Stimulated activated CD4-positive, alpha-beta T cell treated with anti-CD3 and anti-CD28 coated beads, Interleukin-15, amount 100 ng/mL, for 48 hours (primary cell): ENCODE results near the gene ASB3.

Source experiments
- DNase-seq, 2 donors: peaks; one replicate each; pipeline ENCODE4 v3.0.0-alpha.2; 2020; ENCODE audit warnings: low read depth in 2 of 2

ASB3 gene

GRCh38 chr2:53652131-53652530, 134.6 kb downstream of the ASB3 start:
- DNase-seq = no peak

DNA sequence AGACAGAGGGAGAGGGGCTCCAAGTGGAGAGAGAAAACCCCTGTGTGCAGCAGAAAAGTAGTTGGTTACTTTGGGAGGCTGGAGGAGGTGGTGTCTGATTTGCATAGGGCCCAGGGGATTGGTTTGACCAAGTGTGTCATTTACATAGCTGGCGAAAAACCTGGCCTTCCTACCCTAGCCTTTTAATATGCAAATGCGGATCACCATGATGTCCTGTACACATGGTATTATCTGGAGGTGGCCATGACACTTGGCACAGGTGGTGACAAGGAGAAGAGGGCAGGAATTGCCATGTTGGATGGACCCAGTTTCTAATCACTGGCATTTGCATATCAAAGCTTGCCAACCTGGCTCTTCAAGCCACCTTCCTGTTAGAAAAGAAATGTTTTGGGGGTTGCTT, 140.0 kb downstream of the ASB3 start:
- no peak for DNase-seq

- no peak for DNase-seq
Measured at GRCh38 chr2:53641290-53641689, 145.5 kb downstream of the ASB3 start.

DNA sequence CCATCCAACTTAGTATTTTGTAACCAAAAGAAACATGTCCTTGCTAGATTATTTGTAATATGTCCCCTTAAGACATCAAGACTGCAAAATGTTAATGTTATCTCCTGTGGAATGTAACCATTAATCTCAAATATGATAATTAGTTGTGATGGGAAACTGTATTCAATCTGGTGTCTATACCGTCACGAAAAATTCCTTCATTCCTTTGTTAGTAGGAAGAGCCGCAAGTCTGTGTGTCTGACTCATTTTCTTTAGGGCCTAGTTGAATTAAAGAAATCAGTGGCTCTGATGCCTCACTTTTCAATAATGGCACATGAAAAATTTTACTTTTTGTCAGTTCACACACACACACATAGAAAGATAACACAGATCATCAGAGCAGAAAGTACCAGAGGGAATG, 146.3 kb downstream of the ASB3 start:
- no peak for DNase-seq

DNA sequence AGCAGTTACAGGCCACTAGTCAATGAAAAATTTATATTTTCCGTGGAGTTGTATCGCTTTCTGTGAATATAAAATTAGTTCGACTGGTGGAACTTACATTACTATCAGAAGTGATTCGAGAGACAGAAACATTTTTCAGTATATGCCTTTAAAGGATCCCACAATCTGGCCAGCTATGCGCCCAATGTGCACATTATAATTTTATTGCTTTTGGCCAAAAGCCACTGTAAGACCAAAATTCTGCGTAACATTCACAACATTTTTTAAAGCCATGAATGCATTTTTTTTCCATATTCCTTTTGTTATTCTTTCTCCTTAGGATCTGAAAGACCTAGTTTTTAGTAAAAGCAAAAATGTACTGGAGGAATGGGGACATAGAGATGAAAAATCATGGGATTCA, 150.2 kb downstream of the ASB3 start:
- DNase-seq = no peak

- no peak for DNase-seq
Measured at GRCh38 chr2:53636109-53636508, 150.6 kb downstream of the ASB3 start.

GRCh38 chr2:53635694-53636093, 151.1 kb downstream of the ASB3 start:
- DNase-seq = no peak

GRCh38 chr2:53633441-53633840, 153.3 kb downstream of the ASB3 start:
- no peak for DNase-seq

DNA sequence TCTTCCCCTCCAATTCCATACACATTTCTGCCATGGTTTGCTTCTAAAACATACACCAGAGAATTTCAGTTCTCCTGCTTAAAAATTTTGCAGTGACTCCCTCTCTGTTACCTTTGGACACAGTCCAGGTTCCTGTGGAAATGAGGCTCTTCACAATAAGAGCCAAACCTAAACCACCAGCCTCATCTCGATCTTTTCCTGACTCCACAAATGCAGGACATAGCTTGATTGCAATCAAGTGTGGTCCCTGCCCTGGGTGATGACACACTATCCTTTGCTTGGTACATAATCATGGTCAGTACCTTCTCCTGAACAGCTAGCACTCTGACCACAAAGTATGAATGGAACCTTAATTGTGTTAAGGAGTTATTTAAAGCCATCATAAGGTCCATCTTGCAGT, 154.0 kb downstream of the ASB3 start:
- DNase-seq = no peak

GRCh38 chr2:53632126-53632460, 154.7 kb downstream of the ASB3 start:
- no peak for DNase-seq

- DNase-seq = no peak
Measured at GRCh38 chr2:53631313-53632125, 155.2 kb downstream of the ASB3 start.

GRCh38 chr2:53630026-53630606, 156.6 kb downstream of the ASB3 start:
- DNase-seq = no peak

DNA sequence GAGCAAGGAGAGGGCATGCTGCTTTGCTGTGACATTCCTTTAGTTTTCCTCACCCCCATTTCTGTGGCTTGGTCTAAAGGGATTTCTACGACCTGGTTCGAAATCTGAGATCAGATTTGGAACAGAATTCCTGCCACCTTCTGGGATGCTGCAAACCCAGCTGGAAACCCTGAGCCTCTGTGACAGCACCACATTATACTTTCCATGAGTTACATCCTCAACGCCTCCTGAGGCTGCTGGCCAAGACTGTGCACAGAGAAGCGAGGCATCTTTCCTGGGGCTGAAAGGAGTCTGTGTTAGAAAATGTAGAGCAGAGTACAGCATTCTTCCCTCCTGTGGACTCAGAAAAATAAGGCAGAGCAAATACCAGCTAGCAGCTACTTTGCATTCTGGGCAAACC, 157.3 kb downstream of the ASB3 start:
- no peak for DNase-seq

DNA sequence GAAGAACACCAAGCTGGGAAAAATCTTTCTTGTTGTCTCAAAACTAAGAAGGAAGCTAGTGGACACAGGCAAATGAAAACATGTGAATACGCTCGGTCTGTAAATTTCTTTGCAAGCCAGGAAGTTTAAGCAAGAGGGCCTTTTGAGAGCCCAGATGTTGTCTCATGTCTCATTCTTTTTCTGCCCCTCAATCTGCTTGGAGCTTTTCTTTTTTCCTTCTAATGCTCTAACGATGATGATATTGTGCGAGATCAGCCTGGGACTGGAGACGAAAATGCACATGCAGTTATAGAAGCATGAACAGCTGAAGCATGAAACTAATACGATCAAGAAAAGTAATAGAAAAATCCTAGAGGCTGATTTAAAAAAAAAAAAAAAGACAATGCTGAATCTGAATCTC, 157.8 kb downstream of the ASB3 start:
- no peak for DNase-seq

DNA sequence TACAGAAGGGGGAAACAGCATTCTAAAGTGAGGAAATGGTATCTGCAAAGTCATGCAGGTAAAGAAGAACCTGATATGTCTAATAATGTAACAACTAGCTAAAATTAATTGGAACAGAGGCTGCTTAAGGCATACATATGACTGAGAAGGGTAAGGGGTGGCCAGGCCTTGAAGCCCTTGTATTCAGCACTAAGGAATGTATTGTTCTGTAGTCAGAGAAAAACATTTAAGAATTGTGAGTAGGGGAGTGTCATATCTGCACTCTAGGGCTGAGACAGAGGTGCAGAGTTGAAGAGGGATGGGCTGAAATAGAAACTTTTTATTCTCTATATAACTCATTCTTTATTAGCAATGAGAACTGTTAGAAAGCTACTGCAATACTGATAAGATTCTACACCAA, 164.6 kb downstream of the ASB3 start:
- no peak for DNase-seq

DNA sequence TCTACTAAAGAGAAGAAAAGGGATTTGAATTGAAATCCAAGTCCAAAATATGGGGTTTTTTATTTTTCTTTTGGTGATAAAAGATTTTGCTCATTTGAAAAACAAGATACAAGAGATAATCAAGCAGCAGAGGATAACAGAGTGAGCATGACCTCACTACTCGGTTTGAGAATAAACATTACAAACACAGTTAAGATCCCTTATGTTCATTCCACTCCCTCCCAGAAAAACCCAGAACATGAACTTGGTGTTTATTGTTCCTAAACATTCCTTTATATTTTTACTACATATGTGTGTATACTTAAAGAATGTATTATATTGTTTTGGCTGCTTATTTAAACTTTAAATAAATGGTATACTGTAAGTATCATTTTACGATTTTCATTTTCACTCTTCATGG, 165.8 kb downstream of the ASB3 start:
- no peak for DNase-seq
